Neural cell (in vitro differentiated cells): ENCODE data around the gene HEMK1.

ENCODE experiments used
- EP300 ChIP-seq: fragments of 450-650 bp; conservative IDR thresholded peaks from 2 replicates; pipeline ENCODE4 v1.6.1; 2014; ENCODE audit warnings: antibody characterized with exemption, mild to moderate bottlenecking, moderate library complexity; ENCODE audit not compliant: poor library complexity, severe bottlenecking
- EZH2 ChIP-seq: fragments of 200-600, 300-800 bp; shearing (Covaris generic), sonication (generic); IDR thresholded peaks from 2 replicates; pipeline ENCODE4 v1.6.1; 2014; ENCODE audit warnings: antibody characterized with exemption, low read length, borderline replicate concordance, mild to moderate bottlenecking; ENCODE audit not compliant: insufficient read depth, poor library complexity, severe bottlenecking
- MXI1 ChIP-seq: fragments of 450-650 bp; conservative IDR thresholded peaks from 2 replicates; pipeline ENCODE4 v1.6.1; 2014; ENCODE audit warnings: antibody characterized with exemption, mild to moderate bottlenecking; ENCODE audit not compliant: poor library complexity, severe bottlenecking
- POLR2AphosphoS5 ChIP-seq: IDR thresholded peaks from 2 replicates; pipeline ENCODE4 v1.6.1; 2012
- RAD21 ChIP-seq: fragments of 450-650 bp; conservative IDR thresholded peaks from 2 replicates; pipeline ENCODE4 v1.6.1; 2014; ENCODE audit warnings: antibody characterized with exemption, mild to moderate bottlenecking, moderate library complexity
- REST ChIP-seq: IDR thresholded peaks from 2 replicates; pipeline ENCODE4 v1.6.1; 2012; ENCODE audit warnings: borderline replicate concordance
- SMC3 ChIP-seq: fragments of 450-650 bp; conservative IDR thresholded peaks from 2 replicates; pipeline ENCODE4 v1.6.1; 2014; ENCODE audit warnings: antibody characterized with exemption, mild to moderate bottlenecking, moderate library complexity; ENCODE audit not compliant: poor library complexity
- TAF1 ChIP-seq: IDR thresholded peaks from 2 replicates; pipeline ENCODE4 v1.6.1; 2012; ENCODE audit warnings: low read depth
- TF ChIP-seq, protein P1 (sequence below): fragments of 450-650 bp; IDR thresholded peaks from 2 replicates; pipeline ENCODE4 v1.5.1; 2014; ENCODE audit warnings: antibody characterized with exemption, mild to moderate bottlenecking, moderate library complexity; ENCODE audit not compliant: poor library complexity, severe bottlenecking

DNA sequence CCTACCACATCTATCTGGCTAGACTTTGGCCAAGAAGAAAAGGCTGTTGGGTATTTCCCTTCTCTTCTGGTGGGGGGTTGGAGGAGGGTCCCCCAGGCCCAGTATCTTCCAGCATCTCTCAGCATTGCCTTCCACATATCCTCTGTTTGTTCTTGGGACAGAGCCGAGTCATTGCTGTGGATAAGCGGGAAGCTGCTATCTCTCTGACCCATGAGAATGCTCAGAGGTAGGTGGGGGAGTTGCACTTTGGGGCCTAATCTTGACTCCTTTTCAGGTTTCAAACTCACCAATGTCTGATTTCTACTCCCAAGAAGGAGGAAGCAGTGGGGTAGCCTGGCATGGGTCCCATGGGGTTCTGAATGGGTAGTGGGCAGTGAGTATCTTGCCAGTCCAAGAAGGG, 8.0 kb downstream of the HEMK1 start:
- TF ChIP-seq TAF1 (no peak), POLR2AphosphoS5 (no peak), MXI1 (no peak), REST (no peak), EZH2 (no peak), RAD21 (no peak), EP300 (no peak), SMC3 (no peak)
- TF ChIP-seq, protein P1, sequence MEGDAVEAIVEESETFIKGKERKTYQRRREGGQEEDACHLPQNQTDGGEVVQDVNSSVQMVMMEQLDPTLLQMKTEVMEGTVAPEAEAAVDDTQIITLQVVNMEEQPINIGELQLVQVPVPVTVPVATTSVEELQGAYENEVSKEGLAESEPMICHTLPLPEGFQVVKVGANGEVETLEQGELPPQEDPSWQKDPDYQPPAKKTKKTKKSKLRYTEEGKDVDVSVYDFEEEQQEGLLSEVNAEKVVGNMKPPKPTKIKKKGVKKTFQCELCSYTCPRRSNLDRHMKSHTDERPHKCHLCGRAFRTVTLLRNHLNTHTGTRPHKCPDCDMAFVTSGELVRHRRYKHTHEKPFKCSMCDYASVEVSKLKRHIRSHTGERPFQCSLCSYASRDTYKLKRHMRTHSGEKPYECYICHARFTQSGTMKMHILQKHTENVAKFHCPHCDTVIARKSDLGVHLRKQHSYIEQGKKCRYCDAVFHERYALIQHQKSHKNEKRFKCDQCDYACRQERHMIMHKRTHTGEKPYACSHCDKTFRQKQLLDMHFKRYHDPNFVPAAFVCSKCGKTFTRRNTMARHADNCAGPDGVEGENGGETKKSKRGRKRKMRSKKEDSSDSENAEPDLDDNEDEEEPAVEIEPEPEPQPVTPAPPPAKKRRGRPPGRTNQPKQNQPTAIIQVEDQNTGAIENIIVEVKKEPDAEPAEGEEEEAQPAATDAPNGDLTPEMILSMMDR: no peak
